ENCODE results near the gene ADCY6.
A peak's percentile ranks its signal among the peaks of the same experiment; 100 is the strongest.

Gene ADCY6
- long read RNA-seq = 0 reads

GRCh38 chr12:48788854-48789775, at the start of gene ADCY6:
Gene ADCY6, minus strand, starts transcription at chr12:48789089. Its CDS starts 5,655 bp downstream, at chr12:48783434.
- Histone ChIP-seq H3K4me3 (replicated peaks; ENCODE audit: insufficient read depth, low read length) (peak within 1 kb of the TSS; percentile 31), H3K27me3 (ENCODE audit: insufficient read depth, poor library complexity, severe bottlenecking) (peaks cover 27% of the 10 kb centered on the region), H3K27ac (replicated peaks) (no peak within 1 kb of the TSS)
- DNase-seq (ENCODE audit: low read depth in 1 of 2, low spot score in 1 of 2) = no peak
- TF ChIP-seq REST (IDR thresholded peaks at IDR 0.05; ENCODE audit: insufficient replicate concordance, low read depth) (no peak), SPI1 (IDR thresholded peaks at IDR 0.05; ENCODE audit: borderline replicate concordance, low read depth) (no peak), CTCF (IDR thresholded peaks at IDR 0.05; ENCODE audit: insufficient read depth, low read length) (no peak), GABPA (IDR thresholded peaks at IDR 0.05; ENCODE audit: low read depth) (no peak), POLR2AphosphoS5 (IDR thresholded peaks at IDR 0.05; ENCODE audit: low read depth) (no peak)

GRCh38 chr12:48838048-48838447, 49.2 kb upstream of the ADCY6 start:
- Histone ChIP-seq H3K27me3 (ENCODE audit: insufficient read depth, poor library complexity, severe bottlenecking) (no peaks in the 10 kb centered on the region), H3K27ac (replicated peaks) (no peak overlapping the region), H3K4me3 (replicated peaks; ENCODE audit: insufficient read depth, low read length) (no peak overlapping the region)
- TF ChIP-seq POLR2AphosphoS5 (IDR thresholded peaks at IDR 0.05; ENCODE audit: low read depth) (no peak), CTCF (IDR thresholded peaks at IDR 0.05; ENCODE audit: insufficient read depth, low read length) (no peak), REST (IDR thresholded peaks at IDR 0.05; ENCODE audit: insufficient replicate concordance, low read depth) (no peak), SPI1 (IDR thresholded peaks at IDR 0.05; ENCODE audit: borderline replicate concordance, low read depth) (no peak), GABPA (IDR thresholded peaks at IDR 0.05; ENCODE audit: low read depth) (no peak)
- no peak for DNase-seq (ENCODE audit: low read depth in 1 of 2, low spot score in 1 of 2)

GRCh38 chr12:48832321-48833060, 43.6 kb upstream of the ADCY6 start:
- Histone ChIP-seq H3K4me3 (replicated peaks; ENCODE audit: insufficient read depth, low read length) (no peak overlapping the region), H3K27me3 (ENCODE audit: insufficient read depth, poor library complexity, severe bottlenecking) (no peaks in the 10 kb centered on the region), H3K27ac (replicated peaks) (no peak overlapping the region)
- no peak for DNase-seq (ENCODE audit: low read depth in 1 of 2, low spot score in 1 of 2)
- TF ChIP-seq CTCF (IDR thresholded peaks at IDR 0.05; ENCODE audit: insufficient read depth, low read length) = no peak
- no peak for TF ChIP-seq POLR2AphosphoS5 (IDR thresholded peaks at IDR 0.05; ENCODE audit: low read depth)
- no peak for TF ChIP-seq SPI1 (IDR thresholded peaks at IDR 0.05; ENCODE audit: borderline replicate concordance, low read depth)
- no peak for TF ChIP-seq REST (IDR thresholded peaks at IDR 0.05; ENCODE audit: insufficient replicate concordance, low read depth)
- no peak for TF ChIP-seq GABPA (IDR thresholded peaks at IDR 0.05; ENCODE audit: low read depth)

Data from HL-60 (cell line).